Stimulated activated CD4-positive, alpha-beta T cell treated with anti-CD3 and anti-CD28 coated beads, Interleukin-12 subunit alpha, Interleukin-12 subunit beta, amount 100 ng/mL, for 48 hours (primary cell): Measurements from ENCODE around the gene ACSF2.

Experiments used
- DNase-seq, 3 donors: peaks; one replicate each; pipeline ENCODE4 v3.0.0-alpha.2; 2020; ENCODE audit warnings: low read depth in 2 of 3, low spot score in 1 of 3

The ACSF2 gene

GRCh38 chr17:50437409-50437808 is 11.4 kb downstream of the ACSF2 start:
- DNase-seq: no peak

- DNase-seq: no peak
Observed at GRCh38 chr17:50439008-50439407, 13.0 kb downstream of the ACSF2 start.

GRCh38 chr17:50440172-50440837 is 14.3 kb downstream of the ACSF2 start:
- no peak for DNase-seq

GRCh38 chr17:50440838-50441829 is 15.1 kb downstream of the ACSF2 start:
- DNase-seq: no peak

- DNase-seq: no peak
Observed at GRCh38 chr17:50443505-50443974, 17.5 kb downstream of the ACSF2 start.

GRCh38 chr17:50444841-50445715 is 19.1 kb downstream of the ACSF2 start:
- DNase-seq: no peak

- no peak for DNase-seq
Observed at GRCh38 chr17:50445730-50446325, 19.8 kb downstream of the ACSF2 start.

GRCh38 chr17:50447870-50448595 is 22.0 kb downstream of the ACSF2 start:
- DNase-seq: no peak

GRCh38 chr17:50448643-50449042 is 22.6 kb downstream of the ACSF2 start:
- DNase-seq: no peak

- DNase-seq: no peak
Observed at GRCh38 chr17:50451943-50452629, 26.1 kb downstream of the ACSF2 start.

GRCh38 chr17:50452630-50453300 is 26.7 kb downstream of the ACSF2 start:
- DNase-seq: no peak

GRCh38 chr17:50453901-50454300 is 27.9 kb downstream of the ACSF2 start:
- no peak for DNase-seq

GRCh38 chr17:50457621-50458020 is 31.6 kb downstream of the ACSF2 start:
- DNase-seq: no peak

- DNase-seq: no peak
Observed at GRCh38 chr17:50458270-50458669, 32.3 kb downstream of the ACSF2 start.

- no peak for DNase-seq
Observed at GRCh38 chr17:50458701-50459676, 33.0 kb downstream of the ACSF2 start.

- DNase-seq: no peak
Observed at GRCh38 chr17:50459756-50460155, 33.7 kb downstream of the ACSF2 start.

- no peak for DNase-seq
Observed at GRCh38 chr17:50460831-50461526, 35.0 kb downstream of the ACSF2 start.
